Endothelial cell of umbilical vein (primary cell): ENCODE measurements around the gene FOXP1. TPM values are rescaled to one million over a fixed set of nuclear protein-coding genes. Genes with fewer than 3 reads are reported as not detected.

Experiments
- BruUV-seq: library from RNA; stranded (reverse); fragments of 400-500 nt; replicated peaks from 2 replicates; lab custom pipeline; 2021; lab: Mats Ljungman, UMichigan
- CTCF ChIA-PET: fragments of 300-600, 350-600 bp; sonication (Branson Sonifier 250); formaldehyde crosslinking; loops from one replicate; lab custom pipeline; 2021; ENCODE audit warnings: antibody characterized with exemption, inconsistent platforms; lab: Charles Lee
- POLR2A ChIA-PET: fragments of 300-600, 350-600 bp; sonication (Branson Sonifier 250); formaldehyde crosslinking; loops from one replicate; lab custom pipeline; 2021; ENCODE audit warnings: antibody characterized with exemption, inconsistent platforms; lab: Charles Lee
- DNase-seq: peaks from one replicate; pipeline ENCODE4 v3.0.0-alpha.2; 2011; ENCODE audit warnings: low read depth, low spot score
- FAIRE-seq: peaks from 2 replicates; lab custom pipeline; 2011; peaks lifted over from hg19 to GRCh38; lab: Jason Lieb, UNC
- H2AFZ ChIP-seq: 2 replicates; pipeline ENCODE4 v1.6.0; 2012; ENCODE audit warnings: low read depth, low read length, control low read depth, inconsistent platforms
- H3K27ac ChIP-seq: 2 replicates; pipeline ENCODE4 v1.5.1; 2011; ENCODE audit warnings: low read depth, mild to moderate bottlenecking, control low read depth, low read length, moderate library complexity; ENCODE audit not compliant: insufficient read depth
- H3K27me3 ChIP-seq, 2 experiments: 2 replicates each; pipeline versions ENCODE4 v1.6.0 to v1.6.1; 2011; ENCODE audit warnings: low read length in 2 of 2, mixed read lengths in 1 of 2; ENCODE audit not compliant: control insufficient read depth in 2 of 2, insufficient read depth in 2 of 2
- H3K36me3 ChIP-seq, 2 experiments: 2 replicates in 1 of 2; 3 replicates in 1 of 2; pipeline ENCODE4 v1.5.1; 2011; ENCODE audit warnings: low read length in 2 of 2, mild to moderate bottlenecking in 1 of 2, moderate library complexity in 1 of 2; ENCODE audit not compliant: control insufficient read depth in 2 of 2, insufficient read depth in 2 of 2; ENCODE audit errors: extremely low read depth in 1 of 2
- H3K4me1 ChIP-seq: 3 replicates; pipeline ENCODE4 v1.5.1; 2011; ENCODE audit warnings: mild to moderate bottlenecking, low read length; ENCODE audit not compliant: control insufficient read depth, insufficient read depth; ENCODE audit errors: extremely low read depth
- H3K4me2 ChIP-seq: 2 replicates; pipeline ENCODE4 v1.6.1; 2011; ENCODE audit warnings: low read length, control low read depth, mixed read lengths; ENCODE audit not compliant: insufficient read depth
- H3K4me3 ChIP-seq, 3 experiments: fragments of 200-600 bp in 1 of 3; sonication (generic), shearing (Covaris generic) in 1 of 3; replicated peaks in 1 of 3; 2 replicates each; pipeline ENCODE4 v1.5.1; 2011 to 2016; ENCODE audit warnings: control low read depth in 3 of 3, low read length in 3 of 3, mild to moderate bottlenecking in 2 of 3, inconsistent platforms in 1 of 3, low read depth in 1 of 3, moderate library complexity in 1 of 3; ENCODE audit not compliant: insufficient read depth in 1 of 3
- H3K79me2 ChIP-seq: 2 replicates; pipeline ENCODE4 v1.6.0; 2012; ENCODE audit warnings: low read length, inconsistent platforms; ENCODE audit not compliant: control insufficient read depth, insufficient read depth
- H3K9ac ChIP-seq: replicated peaks from 2 replicates; pipeline ENCODE3; 2011; ENCODE audit warnings: low read length, control low read depth; ENCODE audit not compliant: insufficient read depth; ENCODE audit errors: extremely low read depth
- H3K9me1 ChIP-seq: replicated peaks from 3 replicates; pipeline ENCODE4 v1.6.0; 2011; ENCODE audit warnings: mild to moderate bottlenecking, low read length; ENCODE audit not compliant: control insufficient read depth, insufficient read depth; ENCODE audit errors: extremely low read depth
- H3K9me3 ChIP-seq: replicated peaks from 2 replicates; pipeline ENCODE4 v1.5.1; 2012; ENCODE audit warnings: low read length, inconsistent platforms; ENCODE audit not compliant: control insufficient read depth, insufficient read depth
- H4K20me1 ChIP-seq: replicated peaks from 2 replicates; pipeline ENCODE3; 2011; ENCODE audit warnings: mild to moderate bottlenecking, low read length; ENCODE audit not compliant: control insufficient read depth, insufficient read depth; ENCODE audit errors: extremely low read depth
- EZH2 ChIP-seq: IDR thresholded peaks from 2 replicates; pipeline ENCODE4 v1.6.1; 2012; ENCODE audit warnings: borderline replicate concordance, low read depth, mild to moderate bottlenecking, moderate library complexity, low read length, inconsistent platforms; ENCODE audit not compliant: severe bottlenecking
- FOS ChIP-seq: IDR thresholded peaks from 2 replicates; pipeline ENCODE4 v1.6.1; 2011; ENCODE audit warnings: mild to moderate bottlenecking, low read length, moderate library complexity, borderline replicate concordance; ENCODE audit not compliant: insufficient read depth
- GATA2 ChIP-seq: IDR thresholded peaks from 2 replicates; pipeline ENCODE4 v1.7.0; 2011; ENCODE audit warnings: low read depth, mild to moderate bottlenecking, moderate library complexity, mixed read lengths, low read length; ENCODE audit not compliant: insufficient read length, insufficient read depth
- JUN ChIP-seq: IDR thresholded peaks from 2 replicates; pipeline ENCODE4 v1.6.1; 2011; ENCODE audit warnings: borderline replicate concordance, low read depth; ENCODE audit not compliant: insufficient read length, insufficient read depth
- MYC ChIP-seq: IDR thresholded peaks from one replicate; pipeline ENCODE4 v1.6.1; 2011; ENCODE audit warnings: mild to moderate bottlenecking, low read depth, low read length
- POLR2A ChIP-seq: IDR thresholded peaks from 2 replicates; pipeline ENCODE4 v1.6.1; 2012; ENCODE audit warnings: low read depth, mild to moderate bottlenecking, control low read depth, low read length
- POLR2AphosphoS5 ChIP-seq: IDR thresholded peaks from 2 replicates; pipeline ENCODE4 v1.6.1; 2012; ENCODE audit warnings: low read depth, mild to moderate bottlenecking, control low read depth, low read length, moderate library complexity; ENCODE audit not compliant: insufficient read depth
- dilution Hi-C: fragments of 300-500 bp; cut with MboI; formaldehyde crosslinking; loops from one replicate; pipeline ENCODE4 v1.15.0; 2019; ENCODE audit warnings: low sequenced_read_pairs; ENCODE audit not compliant: extremely low pct_ligation_motif_present
- intact Hi-C: fragments of 100-400 bp; cut with micrococcal nuclease; formaldehyde crosslinking; loops from one replicate; pipeline ENCODE4 v1.10.0; 2022
- polyA plus RNA-seq, 4 experiments: library from polyadenylated mRNA; depleted of rRNA in 3 of 4; stranded (reverse) in 3 of 4; unstranded in 1 of 4; fragments of >200 nt; gene quantifications; 2 replicates each; pipeline versions ENCODE4 v1.2.1 to v1.2.3, GENCODE V29; 2011 to 2012; ENCODE audit warnings: missing spikeins in 1 of 4
- total RNA-seq: library from RNA; stranded (reverse); gene quantifications from 2 replicates; pipeline ENCODE4 v1.2.3, GENCODE V29; 2021
- TF ChIP-seq, protein P1 (sequence below): IDR thresholded peaks from 2 replicates; pipeline ENCODE4 v1.6.1; 2011; ENCODE audit not compliant: insufficient read depth, insufficient read length
- TF ChIP-seq, protein P2 (sequence below), 2 donors: IDR thresholded peaks; 1 replicate in 1 of 2; 2 replicates in 1 of 2; pipeline ENCODE4 v1.5.1; 2011; ENCODE audit warnings: low read length in 2 of 2, mild to moderate bottlenecking in 2 of 2, moderate library complexity in 2 of 2, control low read depth in 1 of 2, inconsistent platforms in 1 of 2, low read depth in 1 of 2; ENCODE audit not compliant: insufficient read depth in 1 of 2; ENCODE audit errors: extremely low read depth in 1 of 2

Gene FOXP1
- total and polyA plus RNA-seq, 2 donors (not counting 3 experiments of a cell fraction or from before 2014, with no cell fraction given), result 41.0 to 107 TPM

DNA sequence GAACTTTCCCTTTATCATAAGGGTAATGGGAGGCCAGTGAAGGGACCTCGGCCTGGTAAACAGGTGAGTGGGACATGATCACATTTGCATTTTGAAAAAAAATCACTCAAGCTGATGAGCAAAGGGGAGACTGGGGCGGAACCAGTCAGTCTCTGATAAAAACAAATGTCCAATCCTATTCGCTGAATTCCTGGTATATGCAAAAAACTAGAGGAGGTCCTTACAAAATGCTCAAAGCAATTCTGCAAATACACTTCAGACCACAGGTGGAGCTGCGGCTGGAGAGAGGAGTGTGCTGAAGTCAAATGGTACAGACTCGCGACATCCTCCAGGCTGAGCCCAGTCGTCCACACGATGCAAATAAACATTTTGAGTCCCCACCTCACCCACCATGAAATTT is 166.7 kb downstream of the FOXP1 start:
- intact Hi-C loops (no loop called here), dilution Hi-C loops (no loop called here)
- H3K27ac ChIP-seq, result no peak overlapping the region
- H3K27me3 ChIP-seq, result no peaks in the 10 kb centered on the region
- H4K20me1 ChIP-seq, result no peaks in the 10 kb centered on the region
- no peaks in the 10 kb centered on the region for H3K79me2 ChIP-seq
- H3K36me3 ChIP-seq, result no peaks in the 10 kb centered on the region
- no peak overlapping the region for H3K4me2 ChIP-seq
- FAIRE-seq (no peak), DNase-seq (no peak)
- POLR2A ChIA-PET, result no interaction called here
- no peaks in the 10 kb centered on the region for H3K9me1 ChIP-seq
- no peaks in the 10 kb centered on the region for H3K9me3 ChIP-seq
- BruUV-seq, result no TSS peak
- no peak overlapping the region for H2AFZ ChIP-seq
- CTCF ChIA-PET, result interaction anchor here (0.8 to 1.2 kb wide), 5 partner anchors 9 to 21 kb away, joined by 3 to 6 read pairs (median 5); no protein-coding TSS in a partner anchor
- no peak for TF ChIP-seq EZH2
- TF ChIP-seq MYC, result no peak
- TF ChIP-seq GATA2, result no peak
- no peak for TF ChIP-seq POLR2AphosphoS5
- no peak for TF ChIP-seq POLR2A
- TF ChIP-seq, protein P1, sequence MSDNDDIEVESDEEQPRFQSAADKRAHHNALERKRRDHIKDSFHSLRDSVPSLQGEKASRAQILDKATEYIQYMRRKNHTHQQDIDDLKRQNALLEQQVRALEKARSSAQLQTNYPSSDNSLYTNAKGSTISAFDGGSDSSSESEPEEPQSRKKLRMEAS, result no peak
- TF ChIP-seq FOS, result no peak
- no peak overlapping the region for H3K9ac ChIP-seq
- H3K4me1 ChIP-seq, result peaks cover 16% of the 10 kb centered on the region
- no peak overlapping the region for H3K4me3 ChIP-seq

DNA sequence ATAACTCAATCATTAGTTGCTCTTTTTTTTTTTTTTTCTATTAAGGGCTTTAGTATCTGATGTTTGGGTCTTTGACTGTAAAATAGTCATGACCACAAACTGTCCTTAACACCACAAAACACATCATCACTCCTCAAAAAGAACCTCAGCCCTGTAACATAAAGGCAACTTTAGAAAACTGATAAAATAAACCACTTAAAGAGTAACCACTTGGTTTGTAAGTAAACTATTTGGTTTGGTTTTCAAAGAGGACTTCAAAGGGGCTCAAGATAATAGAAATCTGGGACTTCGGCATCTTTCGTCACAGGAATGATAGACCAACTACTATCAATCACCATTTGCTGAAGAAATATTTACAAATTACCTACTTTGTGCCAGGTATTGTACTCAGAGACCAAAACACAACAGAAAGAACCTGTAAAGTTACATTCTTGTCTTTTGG is 167.8 kb downstream of the FOXP1 start:
- H2AFZ ChIP-seq, result no peak overlapping the region
- H3K27me3 ChIP-seq, result no peaks in the 10 kb centered on the region
- H4K20me1 ChIP-seq, result no peaks in the 10 kb centered on the region
- DNase-seq (no peak), FAIRE-seq (no peak)
- no peak overlapping the region for H3K27ac ChIP-seq
- TF ChIP-seq, protein P1, result no peak
- TF ChIP-seq JUN, result no peak
- TF ChIP-seq, protein P2, sequence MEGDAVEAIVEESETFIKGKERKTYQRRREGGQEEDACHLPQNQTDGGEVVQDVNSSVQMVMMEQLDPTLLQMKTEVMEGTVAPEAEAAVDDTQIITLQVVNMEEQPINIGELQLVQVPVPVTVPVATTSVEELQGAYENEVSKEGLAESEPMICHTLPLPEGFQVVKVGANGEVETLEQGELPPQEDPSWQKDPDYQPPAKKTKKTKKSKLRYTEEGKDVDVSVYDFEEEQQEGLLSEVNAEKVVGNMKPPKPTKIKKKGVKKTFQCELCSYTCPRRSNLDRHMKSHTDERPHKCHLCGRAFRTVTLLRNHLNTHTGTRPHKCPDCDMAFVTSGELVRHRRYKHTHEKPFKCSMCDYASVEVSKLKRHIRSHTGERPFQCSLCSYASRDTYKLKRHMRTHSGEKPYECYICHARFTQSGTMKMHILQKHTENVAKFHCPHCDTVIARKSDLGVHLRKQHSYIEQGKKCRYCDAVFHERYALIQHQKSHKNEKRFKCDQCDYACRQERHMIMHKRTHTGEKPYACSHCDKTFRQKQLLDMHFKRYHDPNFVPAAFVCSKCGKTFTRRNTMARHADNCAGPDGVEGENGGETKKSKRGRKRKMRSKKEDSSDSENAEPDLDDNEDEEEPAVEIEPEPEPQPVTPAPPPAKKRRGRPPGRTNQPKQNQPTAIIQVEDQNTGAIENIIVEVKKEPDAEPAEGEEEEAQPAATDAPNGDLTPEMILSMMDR (IDR thresholded peaks at IDR 0.05; ENCODE audit: extremely low read depth in 1 of 2, insufficient read depth in 1 of 2, low read depth in 1 of 2, low read length in 2 of 2), result no peak
- CTCF ChIA-PET, result interaction anchor here (1.0 kb wide), 2 partner anchors 10 to 20 kb away, joined by 3 to 5 read pairs; no protein-coding TSS in a partner anchor
- no peaks in the 10 kb centered on the region for H3K36me3 ChIP-seq
- no TSS peak for BruUV-seq
- dilution Hi-C loops (no loop called here), intact Hi-C loops (no loop called here)
- POLR2A ChIA-PET, result no interaction called here
- H3K4me1 ChIP-seq, result peaks cover 16% of the 10 kb centered on the region
- H3K4me2 ChIP-seq, result no peak overlapping the region
- H3K4me3 ChIP-seq, result no peak overlapping the region
- H3K9ac ChIP-seq, result no peak overlapping the region
- H3K9me3 ChIP-seq, result no peaks in the 10 kb centered on the region
- H3K9me1 ChIP-seq, result no peaks in the 10 kb centered on the region
- H3K79me2 ChIP-seq, result no peaks in the 10 kb centered on the region
